GM21825 (cell line): Measurements from ENCODE around the gene CORO2A.

Experiments
- ATAC-seq: cut with Tn5 transposase; IDR thresholded peaks from one replicate; pipeline ENCODE4 v1.9.1; 2021; ENCODE audit warnings: mild to moderate bottlenecking, moderate library complexity; ENCODE audit not compliant: unreplicated experiment

The CORO2A gene

GRCh38 chr9:98220911-98221310, 28.5 kb upstream of the CORO2A start:
- no peak for ATAC-seq

- no peak for ATAC-seq
These were observed 27.4 kb upstream of the CORO2A start for GRCh38 chr9:98219794-98220370.

- no peak for ATAC-seq
These were observed 26.9 kb upstream of the CORO2A start for GRCh38 chr9:98219364-98219716.

DNA sequence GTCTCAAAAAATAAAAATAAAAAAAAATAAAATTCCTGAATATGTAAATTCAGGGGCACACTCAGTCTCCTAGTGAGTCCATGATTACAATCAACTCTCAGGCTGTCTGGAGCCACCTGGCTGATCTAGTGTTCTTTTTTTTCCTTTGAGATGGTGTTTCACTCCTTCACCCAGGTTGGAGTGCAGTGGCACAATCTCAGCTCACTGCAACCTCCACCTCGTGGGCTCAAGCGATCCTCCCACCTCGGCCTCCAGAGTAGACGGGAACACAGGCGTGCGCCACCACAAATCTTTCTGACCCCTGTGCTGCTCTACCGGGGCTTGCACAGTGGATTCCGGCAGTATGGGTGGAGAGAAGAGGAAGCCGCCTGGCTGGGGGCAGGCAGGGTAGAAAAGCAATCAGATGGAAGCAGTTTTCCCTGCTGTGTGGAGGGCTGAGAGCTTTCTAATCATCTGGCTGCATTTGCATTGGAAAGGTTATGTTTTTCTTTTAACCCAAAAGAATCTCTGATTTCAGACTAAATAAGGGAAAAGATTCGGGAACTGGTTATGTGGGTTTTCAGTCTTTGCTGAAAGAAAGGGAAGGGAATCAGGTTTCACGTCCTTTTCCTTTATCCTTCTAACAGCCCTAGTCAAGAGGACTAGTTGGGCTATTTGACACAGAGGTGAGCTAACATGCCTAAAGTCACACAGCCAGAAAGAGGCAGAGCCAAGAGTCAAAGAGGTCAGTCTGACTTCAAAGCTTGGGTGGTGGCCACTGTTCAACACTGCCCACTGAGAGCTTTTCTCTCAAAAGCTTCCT, 26.3 kb upstream of the CORO2A start:
- ATAC-seq: no peak

- ATAC-seq: no peak
These were observed 24.8 kb upstream of the CORO2A start for GRCh38 chr9:98217255-98217654.

DNA sequence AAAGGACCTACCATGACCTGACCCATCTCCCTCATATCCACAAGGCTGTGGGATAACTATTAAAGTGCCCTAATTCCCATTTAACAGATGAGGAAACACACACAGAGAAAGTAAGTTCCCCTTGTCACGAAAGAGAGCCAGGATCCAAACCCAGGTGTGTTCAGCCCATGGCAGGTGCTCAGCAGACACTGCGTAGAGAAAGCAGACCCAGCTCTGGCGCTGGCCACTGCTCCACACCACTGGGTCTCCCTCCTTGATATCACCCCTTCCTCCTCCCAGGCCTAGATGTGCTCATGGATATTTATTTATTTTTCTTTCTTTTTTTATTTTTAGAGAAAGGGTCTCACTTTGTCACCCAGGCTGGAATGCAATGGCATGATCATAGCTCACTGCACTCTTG, 24.0 kb upstream of the CORO2A start:
- no peak for ATAC-seq

- ATAC-seq: no peak
These were observed 23.4 kb upstream of the CORO2A start for GRCh38 chr9:98215821-98216220.

DNA sequence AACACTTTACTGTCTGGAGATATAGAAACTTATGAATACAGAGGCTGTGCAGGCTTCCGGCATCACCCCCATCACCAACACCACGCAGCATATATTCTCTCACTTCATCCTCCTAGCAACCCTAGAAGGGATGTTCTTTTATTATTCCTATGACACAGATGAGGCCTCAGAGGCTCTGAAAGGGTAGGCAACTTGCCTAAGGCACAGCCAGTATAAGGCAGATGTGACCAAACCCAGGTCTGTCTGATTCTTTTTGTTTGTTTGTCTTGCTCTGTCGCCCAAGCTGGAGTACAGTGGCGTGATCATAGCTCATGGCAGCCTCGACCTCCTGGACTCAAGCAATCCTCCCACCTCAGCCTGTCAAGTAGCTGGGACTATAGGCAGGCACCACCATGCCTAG, 22.8 kb upstream of the CORO2A start:
- ATAC-seq: no peak

DNA sequence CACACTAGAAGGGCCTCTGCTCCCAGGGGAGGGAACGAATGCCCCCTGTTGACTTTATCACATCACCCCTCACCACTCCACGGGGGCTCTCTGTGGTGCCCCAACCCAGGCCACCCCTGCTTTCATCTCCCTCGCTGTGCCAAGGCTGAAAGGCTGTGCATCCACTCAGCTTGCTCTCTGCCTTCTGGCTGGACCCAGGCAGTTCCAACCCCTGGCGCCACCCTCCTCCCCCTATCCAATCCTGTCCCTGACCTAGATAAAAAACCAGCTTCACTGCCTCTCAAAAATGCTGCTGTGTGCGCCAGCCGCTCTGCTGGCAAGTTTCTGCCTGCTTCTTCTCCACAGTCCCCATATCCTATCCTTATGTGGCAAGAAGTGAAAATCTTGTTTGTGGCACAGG, 22.4 kb upstream of the CORO2A start:
- no peak for ATAC-seq

DNA sequence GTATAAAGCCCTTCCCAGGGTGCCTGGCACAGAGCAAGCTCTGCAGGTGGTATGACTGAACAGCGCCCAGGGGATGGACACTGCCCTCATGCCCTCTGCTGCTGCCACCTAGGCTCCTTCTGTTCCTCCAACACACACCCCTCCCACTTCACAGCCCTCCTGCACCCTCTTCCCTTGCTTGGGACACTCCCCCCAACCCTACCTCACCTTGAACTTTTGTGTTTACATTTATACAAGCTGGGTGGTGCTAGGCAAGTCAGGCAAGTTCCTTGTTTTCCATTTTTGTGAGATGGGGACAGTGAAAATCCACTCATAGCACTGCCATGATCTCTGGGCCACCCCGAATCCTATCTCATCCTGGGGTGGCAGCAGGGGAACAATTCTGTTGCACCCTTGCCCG, 18.8 kb upstream of the CORO2A start:
- no peak for ATAC-seq

DNA sequence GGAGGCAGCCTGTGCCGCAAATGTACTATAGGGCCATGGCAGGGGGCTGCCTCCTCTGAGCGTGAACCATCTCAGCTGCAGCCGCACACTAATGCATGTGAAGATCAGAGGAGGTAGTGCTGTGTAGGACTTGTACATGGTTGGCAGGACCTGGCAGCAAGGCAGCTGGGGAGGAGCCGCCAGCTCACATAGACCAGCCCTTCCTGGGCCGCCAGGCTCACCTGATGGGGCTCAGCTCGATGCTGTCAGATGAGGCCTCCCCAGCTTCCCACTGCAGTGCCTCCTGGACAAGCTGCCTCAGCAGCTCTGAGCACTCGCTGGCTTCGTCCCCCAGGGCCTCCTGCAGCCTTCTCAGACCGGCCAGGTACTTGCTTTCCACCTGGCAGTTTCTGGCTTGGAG, 18.0 kb upstream of the CORO2A start:
- ATAC-seq: no peak

GRCh38 chr9:98209530-98209929, 17.1 kb upstream of the CORO2A start:
- no peak for ATAC-seq

DNA sequence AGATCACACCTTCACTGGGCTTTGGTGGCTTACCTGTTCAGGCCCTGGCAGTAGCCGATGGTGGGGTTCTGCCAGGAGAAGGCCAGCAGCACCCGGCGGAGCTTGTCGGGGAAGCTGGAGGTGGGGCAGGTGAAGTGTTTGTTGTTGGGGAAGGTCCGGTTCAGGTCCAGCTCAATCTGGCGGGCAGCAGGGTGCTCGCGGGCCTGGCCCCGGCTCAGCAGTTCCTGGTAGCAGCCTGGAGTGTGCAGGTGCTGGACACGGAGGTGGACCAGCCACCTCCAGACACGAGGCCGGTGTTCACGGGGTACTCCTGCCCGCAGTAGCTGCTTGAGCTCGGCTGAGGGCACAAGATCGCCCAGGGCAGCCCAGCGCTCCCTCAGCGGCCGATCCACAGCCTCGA, 16.2 kb upstream of the CORO2A start:
- no peak for ATAC-seq

- ATAC-seq: no peak
These were observed 15.2 kb upstream of the CORO2A start for GRCh38 chr9:98207606-98208005.

GRCh38 chr9:98206754-98207153, 14.3 kb upstream of the CORO2A start:
- no peak for ATAC-seq

DNA sequence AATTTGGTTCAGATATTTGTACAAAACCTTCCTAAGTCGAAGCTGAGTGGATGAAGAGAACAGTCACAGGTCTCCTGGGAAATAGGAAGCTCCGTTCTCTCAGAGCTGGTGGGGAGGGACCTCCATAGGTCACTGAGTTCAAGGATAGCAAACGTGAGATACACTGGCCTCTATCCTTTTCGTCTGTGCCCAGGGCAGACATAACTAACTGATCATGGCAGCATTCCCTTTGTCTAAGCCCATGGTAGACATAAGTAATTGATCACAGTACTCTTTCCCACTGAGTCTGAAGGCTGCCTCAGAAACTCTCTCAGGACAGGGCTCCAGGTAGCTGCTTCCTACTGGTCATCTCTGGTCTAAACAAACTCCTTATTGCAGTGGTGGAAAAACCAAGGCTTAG, 12.3 kb upstream of the CORO2A start:
- no peak for ATAC-seq

DNA sequence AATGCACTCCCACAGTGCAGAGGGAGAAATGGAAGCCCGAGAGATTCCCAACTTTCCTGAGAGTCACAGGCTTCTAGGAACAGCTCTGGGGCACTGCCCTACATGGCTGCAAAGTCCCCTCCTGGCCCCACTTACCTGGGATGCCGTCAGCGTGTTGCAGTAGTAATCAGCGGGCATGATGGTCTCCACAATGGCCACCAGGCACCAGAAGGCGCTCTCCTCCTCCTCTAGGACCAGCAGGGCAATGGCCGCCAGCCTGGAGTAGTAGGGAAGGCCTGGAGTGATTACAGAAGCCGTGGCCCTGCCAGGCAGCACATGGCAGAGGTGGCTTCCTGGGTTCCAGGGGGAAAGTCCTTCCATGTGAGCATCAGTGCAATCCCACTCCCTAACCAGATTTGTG, 10.7 kb upstream of the CORO2A start:
- ATAC-seq: no peak

DNA sequence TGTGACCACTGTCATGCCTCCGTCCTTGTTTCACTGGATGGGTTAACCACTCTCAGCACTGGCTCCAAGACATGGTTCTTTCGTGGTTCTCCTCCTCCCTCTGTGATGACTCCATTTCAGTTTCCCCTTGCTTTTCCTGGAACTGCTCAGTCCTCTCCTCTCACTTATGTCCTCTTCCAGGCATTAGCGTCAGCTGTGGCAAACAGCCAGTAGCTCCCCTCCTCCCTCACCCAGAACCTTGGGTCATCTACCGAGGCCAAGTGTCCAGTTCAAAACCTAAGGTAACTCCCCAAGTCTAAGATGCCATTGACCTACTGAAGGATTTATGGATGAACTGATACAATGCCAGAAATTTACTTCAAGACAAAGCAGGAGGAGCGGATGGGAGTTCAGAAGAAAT, 9.8 kb upstream of the CORO2A start:
- ATAC-seq: no peak

DNA sequence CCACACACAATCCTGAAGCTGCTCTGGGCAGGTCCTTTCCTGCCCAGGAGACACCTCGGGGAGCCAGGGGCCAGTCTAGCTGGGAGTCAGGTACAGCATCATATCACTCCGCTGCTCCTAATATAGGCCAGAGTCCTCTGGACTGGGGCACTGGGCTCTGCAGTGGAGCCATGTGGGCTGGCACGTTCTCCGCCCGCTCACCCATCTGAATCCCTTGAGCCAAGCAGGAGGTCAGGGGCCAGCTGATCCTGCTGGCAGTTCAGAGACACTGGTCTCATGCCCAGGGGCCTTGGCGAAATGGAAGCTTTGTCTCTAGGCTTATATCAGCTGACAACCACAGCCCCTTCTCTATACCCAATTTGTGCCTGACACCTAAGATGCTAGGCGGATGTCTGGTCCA, 9.3 kb upstream of the CORO2A start:
- ATAC-seq: no peak

DNA sequence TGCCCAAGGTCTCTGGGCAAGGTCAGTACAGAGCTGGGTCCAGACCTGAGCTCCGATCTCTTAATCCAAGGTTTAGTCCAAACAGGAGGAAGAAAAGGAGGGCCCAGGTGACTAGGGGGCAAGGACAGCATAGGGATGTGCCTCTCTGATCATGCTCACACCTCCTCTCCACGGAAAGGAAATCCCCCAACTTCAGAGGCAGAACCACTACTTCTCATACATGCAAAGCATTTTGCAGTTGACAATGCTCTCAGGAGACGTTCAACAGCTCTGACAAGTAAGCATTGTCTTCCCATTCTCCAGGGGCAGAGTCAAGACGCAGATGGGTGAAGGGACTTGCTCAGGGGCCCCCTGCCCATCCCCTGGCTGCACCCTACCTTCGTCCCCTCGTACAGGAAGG, 8.7 kb upstream of the CORO2A start:
- ATAC-seq: no peak

DNA sequence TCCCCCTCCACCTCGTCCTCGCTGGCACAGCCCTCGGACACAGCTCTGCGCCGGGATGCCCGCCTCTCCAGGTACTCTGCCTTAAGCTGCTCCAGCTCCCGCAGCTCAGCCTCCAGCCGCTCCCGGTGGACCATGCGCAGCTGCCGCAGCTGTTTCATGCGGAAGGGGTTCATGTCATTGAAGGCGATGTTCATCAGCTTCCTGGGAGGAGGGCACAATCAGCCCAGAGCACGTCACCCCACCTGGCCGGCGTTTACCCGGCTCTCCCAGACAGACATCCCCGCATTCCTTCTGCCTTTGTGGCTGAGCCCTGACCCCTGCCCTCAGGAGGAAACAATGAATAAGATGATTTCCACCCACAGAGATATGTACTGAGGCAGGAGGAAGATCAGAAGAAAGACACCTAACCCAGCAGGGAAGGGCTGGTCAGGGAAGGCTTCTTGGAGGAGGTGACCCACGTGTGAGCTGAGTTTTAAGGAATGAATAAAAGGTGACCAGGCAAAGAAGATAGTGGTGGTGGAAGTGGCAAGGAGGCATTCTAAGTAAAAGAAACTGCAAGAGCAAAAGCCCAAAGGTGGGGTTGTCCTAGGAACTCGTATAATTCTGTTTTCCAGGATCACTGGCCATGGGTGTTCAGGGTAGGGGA, 7.1 kb upstream of the CORO2A start:
- no peak for ATAC-seq

DNA sequence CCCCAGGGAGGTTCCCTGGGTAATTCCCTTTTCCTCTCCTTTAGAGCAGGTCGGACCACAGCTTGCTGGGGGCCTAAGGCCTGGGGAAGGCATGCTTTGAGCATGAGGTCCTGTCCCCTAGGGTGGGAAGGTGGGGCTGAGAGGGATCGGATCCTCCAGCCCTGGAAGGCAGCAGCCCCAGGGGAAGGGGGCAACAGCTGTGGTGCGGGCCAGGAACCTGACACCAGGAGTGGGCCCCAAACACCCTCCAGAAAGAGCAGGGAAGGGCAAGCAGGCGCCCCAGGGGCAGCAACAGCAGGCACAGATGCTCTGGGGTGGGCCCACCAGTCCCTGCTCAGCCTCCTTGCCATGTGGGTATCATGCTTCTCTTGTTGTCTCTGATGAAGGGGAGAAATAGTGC, 3.2 kb upstream of the CORO2A start:
- no peak for ATAC-seq
